GM21717 (cell line): ENCODE results near the gene CMKLR1.

ENCODE experiments used
- ATAC-seq: cut with Tn5 transposase; IDR thresholded peaks from one replicate; pipeline ENCODE4 v1.9.1; 2021; ENCODE audit warnings: mild to moderate bottlenecking, moderate library complexity; ENCODE audit not compliant: unreplicated experiment

Gene CMKLR1

DNA sequence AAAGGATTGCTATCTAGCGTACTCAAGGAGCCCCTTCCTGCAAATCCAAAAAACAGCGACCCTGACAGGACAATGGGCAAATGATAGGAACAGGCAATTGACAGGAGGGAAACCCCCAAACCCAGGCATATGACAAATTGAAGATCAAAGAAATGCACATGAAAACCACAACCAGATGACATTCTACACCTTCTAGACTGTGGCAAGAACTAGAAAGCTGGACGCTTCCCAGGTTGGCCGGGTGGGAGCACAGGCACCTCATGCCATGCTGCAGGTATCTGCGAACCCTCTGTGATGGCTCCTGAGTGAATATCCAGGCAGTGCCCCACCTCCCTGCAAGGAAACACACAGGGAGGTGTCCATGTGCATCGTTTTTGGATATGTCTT lies 37.1 kb downstream of the CMKLR1 start:
- ATAC-seq, result no peak

DNA sequence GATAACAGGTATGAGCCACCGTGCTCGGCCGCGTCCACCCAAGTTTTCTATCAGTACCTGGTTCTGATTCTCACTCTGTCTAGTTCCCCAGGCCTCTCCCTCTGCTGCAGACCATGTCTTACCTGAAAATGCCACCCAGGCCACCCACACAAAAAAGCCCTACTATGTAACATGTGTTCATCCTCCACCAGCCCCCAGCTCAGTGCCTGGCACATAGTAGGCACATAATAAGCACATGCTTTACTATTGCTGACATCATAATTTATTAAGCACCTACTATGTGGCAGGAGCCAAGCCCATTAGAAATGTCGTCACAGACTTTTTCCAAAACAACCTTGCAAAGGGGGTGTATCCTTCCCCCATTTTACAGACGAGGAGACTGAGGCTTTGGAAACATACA lies 37.8 kb downstream of the CMKLR1 start:
- no peak for ATAC-seq

DNA sequence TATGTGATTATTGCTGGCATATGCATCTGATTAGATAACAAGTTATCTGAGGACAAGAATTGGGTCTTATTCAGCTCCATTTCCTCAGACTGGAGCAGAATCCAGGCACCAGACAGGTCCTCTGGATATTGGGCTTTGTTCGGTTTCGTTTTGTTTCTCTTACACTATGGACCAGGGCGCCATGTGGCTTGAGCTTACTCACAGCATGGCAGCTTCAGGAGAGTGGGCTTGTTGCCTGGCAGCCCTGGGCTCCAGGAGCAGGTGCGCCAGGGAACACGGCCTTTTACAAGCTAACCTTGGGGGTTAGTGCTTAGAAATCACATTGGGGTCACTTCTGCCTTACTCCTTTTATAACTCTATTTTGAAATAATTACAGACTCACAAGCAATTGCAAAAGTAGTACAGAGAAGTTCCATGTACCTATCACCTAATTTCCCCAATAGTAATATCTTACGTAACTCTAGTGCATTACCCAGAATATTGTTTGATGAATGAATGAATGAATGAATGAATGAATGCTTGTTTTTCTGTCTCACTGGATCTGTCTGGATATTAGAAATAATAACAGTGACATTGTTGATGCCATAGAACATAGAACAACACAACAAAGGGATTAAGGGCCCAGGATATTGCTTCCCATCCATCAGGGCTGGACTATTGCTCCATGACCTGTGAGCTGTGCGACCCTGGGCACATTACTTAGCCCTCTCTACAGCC lies 39.0 kb downstream of the CMKLR1 start:
- ATAC-seq, result no peak

DNA sequence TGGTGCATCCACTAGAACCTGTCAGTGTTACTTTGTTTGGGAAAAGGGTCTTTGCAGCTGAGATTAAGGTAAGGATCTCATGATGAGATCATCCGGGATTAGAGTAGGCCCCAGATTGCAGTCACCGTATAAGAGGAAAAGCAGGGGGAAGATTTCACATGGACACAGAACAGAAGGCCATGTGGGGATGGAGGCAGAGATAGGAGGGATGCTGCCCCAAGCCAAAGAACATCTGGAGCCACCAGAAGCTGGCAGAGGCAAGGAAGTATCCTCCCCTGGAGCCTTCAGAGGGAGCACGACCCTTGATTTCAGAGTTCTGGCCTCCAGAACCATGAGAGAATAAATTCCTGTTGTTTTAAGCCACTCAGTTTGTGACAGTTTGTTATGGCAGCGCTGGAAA lies 39.6 kb downstream of the CMKLR1 start:
- no peak for ATAC-seq

DNA sequence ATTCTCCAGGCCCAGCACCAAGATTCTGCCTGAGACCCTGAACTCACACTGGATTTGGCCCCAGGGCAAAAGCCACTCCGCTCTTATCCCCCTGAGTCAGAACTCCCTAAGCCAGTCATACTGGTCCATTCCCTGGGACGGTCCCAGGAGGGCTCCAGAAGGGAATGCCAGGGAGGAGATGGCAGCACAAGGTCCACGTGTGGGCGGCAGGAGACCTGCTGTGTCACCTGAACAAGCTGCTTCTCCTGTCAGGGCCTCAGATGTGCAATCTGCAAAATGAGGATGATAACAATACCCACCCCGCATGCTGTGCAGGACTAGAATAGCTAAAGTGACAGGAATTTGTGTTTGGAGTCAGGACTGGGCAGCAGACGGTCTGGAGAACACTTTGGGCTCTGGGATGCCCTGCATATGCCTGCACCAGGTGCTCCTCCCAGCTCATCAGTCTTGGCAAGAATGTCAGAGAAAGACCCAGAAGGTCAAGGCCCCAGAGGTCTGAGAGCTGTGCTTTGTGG lies 40.3 kb downstream of the CMKLR1 start:
- no peak for ATAC-seq

DNA sequence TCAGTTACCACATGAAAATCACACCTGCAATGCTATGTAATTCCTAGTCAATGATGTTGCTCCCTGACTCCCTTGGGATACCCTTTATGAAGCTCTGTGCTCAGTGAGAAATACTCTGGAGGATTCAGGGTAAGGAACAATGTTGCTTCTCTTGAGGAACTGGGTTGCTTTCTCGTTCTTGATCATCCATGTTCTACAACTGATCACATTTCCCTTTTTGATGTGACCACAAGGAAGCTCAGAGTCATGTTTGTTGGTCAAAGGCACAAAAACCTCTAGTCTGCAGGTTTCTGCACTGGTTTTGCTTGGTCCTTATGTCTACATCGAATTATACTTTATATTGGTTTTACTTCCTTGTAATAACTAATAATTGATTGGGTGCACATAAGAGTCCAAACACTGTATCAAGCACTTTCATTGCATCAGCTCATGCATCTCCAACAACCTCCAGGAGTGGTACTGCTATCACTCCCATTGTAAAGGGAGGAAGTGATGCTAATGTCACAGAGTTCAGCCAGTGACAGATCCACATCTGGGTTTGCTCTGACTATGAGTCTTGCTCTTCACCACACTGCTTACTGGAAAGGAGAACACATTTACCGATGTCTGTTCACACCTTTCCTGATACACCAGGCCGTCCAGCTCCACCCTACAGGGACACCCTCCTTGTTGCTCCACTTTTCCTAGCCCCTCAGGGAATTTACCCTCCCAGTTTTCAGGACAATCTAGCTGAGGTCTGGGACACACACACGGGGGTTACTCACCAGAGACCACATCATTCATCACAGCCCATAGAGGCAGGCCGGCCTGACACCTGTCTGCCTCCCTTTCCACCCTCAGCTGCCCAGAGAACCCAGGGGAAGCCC lies 41.0 kb downstream of the CMKLR1 start:
- peak; percentile 80 for ATAC-seq

DNA sequence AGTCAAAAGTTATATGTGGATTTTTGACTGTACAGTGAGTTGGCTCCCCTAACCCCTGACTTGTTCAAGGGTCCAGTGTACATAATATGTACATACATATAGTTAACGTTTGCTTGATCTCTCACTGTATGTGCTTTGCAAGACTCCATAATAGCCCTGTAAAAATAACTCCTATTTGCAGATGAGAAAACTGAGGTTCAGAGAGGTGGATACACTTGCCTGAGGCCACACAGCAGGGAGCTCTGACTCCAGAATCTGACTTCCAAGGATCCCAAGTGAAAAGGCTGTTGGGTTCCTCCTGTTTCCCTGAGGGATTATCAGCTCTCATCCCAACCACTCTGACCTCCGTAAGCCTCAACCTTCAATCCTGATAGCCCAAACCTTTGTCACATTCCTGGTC lies 41.7 kb downstream of the CMKLR1 start:
- ATAC-seq, result no peak

DNA sequence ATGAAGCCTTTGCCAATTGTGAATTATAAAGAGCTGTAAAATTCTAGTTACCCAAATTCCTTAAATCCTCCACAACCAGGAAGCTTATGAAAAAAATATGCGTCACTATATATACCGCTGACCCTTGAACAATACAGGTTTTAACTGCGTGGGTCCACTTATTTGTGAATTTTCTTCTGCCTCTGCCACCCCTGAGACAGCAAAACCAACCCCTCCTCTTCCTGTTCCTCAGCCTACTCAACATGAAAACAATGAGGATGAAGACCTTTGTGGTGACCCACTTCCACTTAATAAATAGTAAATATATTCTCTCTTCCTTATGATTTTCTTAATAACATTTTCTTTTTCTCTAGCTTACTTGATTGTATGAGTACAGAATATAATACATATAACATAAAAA lies 42.2 kb downstream of the CMKLR1 start:
- no peak for ATAC-seq

DNA sequence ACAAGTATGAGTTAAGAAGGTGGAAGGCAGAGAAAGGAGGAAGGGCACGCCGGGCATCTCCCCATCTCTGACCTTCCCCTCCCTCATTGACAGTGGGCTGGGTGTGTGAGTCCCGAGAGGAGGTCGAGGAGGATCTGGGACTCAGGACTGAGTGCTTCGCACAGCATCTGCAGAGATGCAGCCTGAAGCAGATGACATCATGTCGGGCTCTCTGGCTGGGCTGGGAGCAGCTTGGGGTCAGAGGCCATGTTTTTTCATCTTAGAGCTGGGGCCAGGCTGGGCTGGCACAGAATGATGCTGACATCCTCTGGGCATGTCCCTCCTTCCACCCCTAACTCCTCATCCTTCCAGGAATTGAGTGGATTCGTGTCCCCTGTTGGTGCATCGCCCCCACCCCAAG lies 43.5 kb downstream of the CMKLR1 start:
- ATAC-seq, result no peak

DNA sequence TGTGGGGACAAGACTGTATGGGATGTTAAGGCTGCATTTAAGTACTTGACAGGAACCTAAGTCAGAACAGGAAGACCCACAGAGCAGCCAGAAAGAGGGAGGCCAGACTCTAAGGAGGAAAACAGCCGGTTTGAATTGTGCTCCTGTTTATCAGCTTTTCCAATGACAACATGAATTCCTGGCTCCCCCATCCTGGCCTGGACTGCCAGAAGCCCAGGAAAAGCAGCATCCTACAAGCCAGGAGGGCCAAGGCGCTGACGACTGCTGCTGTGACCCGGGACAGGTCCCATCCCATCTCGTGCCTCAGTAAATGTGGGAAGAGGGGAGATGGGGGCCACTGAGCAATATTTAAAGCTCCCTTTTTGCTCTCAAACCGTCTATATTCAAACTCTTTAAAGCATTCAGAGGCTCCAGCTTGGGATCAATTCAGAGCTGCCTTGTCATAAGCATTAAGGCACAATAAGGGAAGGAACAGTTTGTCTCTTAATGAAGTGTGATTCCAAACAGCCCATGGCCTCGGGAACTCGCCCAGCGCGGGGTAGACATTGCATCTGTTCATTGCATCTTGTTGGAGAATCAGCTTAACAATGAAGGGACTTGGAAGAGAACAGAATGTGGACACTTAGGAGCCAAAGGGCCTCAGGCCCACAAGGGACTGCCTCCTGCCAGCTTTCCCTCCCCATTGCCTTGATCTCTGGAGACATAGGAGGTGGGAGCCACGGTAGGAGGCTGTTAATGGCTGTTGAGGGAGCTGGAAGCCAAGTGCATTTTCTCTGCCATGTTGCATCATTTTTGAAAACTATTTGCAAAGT lies 49.6 kb downstream of the CMKLR1 start:
- ATAC-seq, result no peak

DNA sequence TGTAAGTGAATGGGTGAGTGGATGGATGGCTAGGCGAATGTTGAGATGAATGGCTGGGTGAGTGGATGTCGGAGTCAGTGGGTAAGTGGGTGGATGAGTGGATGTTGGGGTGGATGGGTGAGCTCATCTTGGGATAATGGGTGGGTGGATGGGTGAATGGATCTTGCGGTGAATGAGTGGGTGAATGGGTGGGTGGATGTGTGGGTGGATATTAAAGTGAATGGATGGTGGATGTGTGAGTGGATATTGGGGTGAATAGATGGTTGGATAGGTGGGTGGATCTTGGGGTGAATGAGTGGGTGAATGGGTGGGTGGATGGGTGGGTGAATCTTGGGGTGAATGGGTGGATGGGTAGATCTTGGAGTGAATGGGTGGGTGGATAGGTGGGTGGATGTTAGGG lies 51.9 kb downstream of the CMKLR1 start:
- ATAC-seq, result no peak

DNA sequence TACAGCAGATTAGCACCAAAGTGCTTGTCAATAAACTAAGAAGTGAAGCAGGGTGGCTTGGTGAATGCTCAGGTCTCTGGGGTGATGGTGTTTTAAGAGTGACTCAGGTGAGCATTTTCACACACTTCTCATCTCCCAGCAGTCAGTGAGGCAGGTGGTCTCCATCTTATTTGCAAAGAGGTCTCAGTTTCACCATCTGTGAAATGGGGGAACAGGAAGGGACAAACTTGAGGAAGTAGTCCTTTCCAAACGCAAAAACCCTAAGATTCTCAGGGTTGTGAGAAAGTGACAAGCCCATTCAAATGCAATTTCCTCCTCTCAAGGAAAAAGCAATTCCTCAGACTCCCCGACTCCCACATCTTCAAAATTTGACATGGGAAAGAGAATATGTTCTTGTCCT lies 54.1 kb downstream of the CMKLR1 start:
- ATAC-seq, result no peak

DNA sequence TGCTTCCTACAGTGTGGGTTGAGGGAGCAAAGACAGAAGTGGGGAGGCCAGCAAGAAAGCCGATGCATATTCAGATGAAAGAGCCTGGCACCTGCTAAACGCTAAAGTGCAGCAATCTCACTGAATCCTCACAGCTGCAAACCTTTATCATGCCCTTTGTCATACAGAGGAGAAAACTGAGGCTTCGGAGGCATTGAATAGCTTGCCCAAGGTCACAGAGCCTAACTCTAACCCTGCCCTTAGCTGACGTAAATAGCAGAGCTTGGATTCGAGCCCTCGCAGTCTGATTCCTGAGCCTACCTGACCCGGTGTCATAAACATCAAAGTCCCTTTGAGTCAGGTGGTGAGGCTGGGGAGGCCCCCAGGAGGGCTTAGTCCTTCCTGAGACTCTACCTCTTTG lies 54.9 kb downstream of the CMKLR1 start:
- no peak for ATAC-seq

DNA sequence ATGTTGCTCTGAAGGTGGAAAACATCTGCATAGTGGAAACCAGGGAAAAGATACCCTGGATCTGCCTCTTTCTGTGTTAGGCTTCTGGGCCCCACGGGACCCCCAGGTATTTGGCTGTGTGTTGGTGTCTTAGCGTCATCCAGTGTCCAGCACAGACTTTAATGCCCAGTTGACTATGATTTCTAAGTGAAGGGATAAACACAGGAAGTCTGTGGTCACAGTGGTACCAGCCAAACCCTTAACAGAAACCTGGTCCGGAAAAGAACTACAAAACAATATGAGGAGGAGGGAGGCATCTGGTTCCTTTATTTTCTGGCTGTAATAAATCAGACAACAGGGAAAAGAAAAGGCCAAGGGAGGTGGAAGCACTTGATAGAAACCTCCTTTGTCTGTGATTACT lies 56.4 kb downstream of the CMKLR1 start:
- no peak for ATAC-seq

DNA sequence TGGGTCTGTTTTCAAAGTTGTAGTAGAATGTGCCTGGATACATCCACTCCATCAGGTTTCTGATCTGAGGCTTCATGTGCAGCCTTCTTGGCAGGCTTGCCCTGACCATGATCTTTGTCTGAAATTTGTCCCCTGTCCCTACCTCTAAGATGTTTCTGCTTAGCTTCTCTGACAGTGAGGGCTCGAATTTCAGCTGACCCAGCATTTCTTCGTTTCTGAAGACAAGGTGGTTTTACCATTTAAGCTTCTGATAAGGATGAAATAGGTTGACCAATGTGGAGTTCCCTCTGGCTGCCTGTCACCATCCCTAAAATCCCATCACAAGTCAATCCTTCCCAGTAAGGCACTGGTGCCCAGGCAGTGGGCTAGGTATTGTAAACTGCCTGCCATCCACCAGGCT lies 57.0 kb downstream of the CMKLR1 start:
- ATAC-seq, result no peak

DNA sequence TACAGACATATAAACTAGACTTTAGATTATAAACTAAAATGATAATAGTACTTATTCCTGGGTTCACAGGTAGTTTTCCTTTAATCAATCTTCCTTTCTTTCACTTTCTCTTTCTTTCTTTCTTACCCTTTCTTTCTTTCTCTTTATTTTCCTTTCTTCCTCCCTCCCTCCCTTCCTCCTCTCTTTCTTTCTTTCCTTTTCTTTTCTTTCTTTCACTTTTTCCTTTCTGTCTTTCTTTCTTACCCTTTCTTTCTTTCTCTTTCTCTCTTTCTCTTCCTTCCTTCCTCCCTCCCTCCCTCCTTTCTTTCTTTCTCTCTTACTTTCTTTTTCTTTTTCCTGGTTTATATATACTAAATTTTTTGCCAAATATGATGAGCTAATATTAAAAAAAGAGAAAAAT lies 61.5 kb downstream of the CMKLR1 start:
- no peak for ATAC-seq

DNA sequence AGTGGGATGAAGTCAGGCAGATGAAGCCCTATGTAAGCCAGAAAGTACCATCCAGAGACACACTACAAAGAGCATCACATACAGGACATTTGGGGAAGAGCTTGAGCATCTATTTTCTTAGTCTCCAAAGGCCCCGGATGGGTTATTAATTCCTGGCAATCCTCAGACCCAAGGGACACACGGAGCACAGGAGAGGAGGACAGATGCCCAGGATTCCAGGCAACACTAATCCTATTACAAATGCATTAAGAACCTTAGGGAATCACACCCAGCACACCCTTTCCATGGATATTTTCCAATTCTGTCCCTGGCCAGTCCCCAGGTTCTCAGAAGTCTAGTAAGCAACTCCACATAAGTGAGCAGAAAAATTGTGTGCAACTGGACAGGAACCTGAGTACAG lies 65.9 kb downstream of the CMKLR1 start:
- no peak for ATAC-seq

DNA sequence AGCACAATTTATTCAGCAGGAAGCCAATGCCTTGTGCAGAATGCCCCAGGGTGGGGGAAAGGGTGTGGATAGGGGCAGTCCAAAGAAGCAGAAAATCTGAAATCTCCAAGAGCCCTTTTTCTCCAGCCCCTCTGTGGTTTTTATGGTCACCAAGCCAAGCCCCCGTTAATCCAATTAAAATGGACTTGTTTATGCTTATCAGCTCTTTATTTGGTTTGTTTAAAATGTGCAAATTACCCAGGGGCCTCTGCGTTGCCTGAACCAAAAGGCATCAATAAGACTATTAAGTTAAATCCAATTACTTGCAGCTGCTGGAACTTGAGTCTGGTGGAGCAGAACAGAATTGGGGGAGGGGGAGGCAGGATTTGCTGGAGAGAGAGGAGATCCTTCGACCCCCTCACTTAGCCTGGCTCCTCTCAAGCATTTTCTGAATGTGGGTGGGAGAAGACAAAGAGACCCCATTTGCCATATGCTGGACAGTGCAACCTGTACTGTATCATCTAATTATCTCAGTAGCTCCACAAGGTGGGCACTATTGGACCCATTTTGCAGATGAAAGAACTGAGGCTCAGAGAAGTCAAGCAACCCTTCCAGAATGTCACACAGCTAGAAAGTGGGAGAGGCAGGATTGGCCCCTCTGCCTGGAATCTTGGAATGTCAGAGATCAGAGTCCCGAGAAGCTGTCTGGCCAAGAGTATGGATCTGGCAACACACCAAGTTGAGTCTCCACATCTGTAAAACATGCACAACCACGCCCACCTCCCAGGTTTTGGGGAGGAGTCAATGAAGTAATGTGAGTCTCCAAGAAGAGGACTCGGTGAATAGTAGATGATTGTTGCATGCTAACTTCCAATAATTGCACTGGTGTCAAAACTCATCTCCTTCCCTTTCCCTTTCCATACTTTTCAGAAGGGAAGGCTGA lies 66.9 kb downstream of the CMKLR1 start:
- no peak for ATAC-seq

DNA sequence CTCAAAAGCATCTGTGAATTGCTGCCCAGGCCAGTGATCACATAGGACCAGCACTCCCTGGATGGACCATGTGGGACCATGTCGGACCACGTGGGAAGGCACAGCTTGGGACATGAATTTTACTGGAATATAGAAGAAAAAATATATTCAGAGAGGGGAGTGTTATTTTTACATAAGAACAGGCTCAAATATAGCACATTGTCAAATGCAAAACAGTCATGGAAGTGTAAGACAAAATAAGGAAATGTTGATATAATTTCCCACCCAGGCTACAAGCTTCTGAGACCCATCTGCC lies 68.3 kb downstream of the CMKLR1 start:
- no peak for ATAC-seq

DNA sequence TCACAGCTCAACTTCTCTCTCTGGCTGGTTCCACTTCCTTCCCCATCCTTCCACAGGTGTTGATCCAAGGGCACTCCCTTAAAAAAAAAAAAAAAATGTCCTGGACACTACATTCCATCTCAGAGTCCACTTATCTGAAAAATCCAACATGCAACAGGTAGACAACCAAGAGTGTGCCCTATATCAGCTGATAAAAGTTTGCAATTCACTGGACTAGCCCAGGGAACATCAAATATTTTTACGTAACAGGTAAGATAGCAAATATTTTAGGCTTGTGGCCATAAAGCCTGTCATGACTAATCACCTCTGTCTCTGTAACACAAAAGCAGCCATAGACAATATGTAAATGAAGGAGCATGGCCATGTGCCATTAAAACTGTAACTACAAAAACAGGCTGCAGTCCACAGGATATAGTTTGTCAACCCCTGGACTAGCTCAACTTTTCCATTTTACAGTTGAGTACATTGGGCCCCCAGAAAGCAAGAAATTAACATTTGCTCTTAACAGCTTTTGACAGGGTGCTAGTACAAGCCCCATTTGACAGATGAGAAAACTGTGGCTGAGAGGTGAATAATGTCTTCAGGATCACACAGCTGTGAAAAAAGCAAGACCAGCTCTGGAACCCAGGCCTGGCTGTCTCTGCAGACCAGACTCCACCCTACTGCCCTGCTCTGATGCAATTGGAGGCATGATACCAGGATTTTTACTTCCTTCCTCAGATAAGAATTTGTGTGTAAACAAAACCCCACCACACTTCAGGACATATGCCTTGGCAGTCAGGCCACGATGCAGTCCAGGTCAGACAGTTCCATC lies 68.9 kb downstream of the CMKLR1 start:
- no peak for ATAC-seq
